GM21825 (cell line): Measurements from ENCODE around the gene CNNM3.
A peak's percentile ranks its signal among the peaks of the same experiment; 100 is the strongest.
"Not testable (repeated sequence)": the region's sequence is repeated elsewhere in the genome, so short reads cannot be mapped to it uniquely, and the experiment has no call there.

Experiments used
- ATAC-seq: cut with Tn5 transposase; IDR thresholded peaks from one replicate; pipeline ENCODE4 v1.9.1; 2021; ENCODE audit warnings: mild to moderate bottlenecking, moderate library complexity; ENCODE audit not compliant: unreplicated experiment

CNNM3 gene

DNA sequence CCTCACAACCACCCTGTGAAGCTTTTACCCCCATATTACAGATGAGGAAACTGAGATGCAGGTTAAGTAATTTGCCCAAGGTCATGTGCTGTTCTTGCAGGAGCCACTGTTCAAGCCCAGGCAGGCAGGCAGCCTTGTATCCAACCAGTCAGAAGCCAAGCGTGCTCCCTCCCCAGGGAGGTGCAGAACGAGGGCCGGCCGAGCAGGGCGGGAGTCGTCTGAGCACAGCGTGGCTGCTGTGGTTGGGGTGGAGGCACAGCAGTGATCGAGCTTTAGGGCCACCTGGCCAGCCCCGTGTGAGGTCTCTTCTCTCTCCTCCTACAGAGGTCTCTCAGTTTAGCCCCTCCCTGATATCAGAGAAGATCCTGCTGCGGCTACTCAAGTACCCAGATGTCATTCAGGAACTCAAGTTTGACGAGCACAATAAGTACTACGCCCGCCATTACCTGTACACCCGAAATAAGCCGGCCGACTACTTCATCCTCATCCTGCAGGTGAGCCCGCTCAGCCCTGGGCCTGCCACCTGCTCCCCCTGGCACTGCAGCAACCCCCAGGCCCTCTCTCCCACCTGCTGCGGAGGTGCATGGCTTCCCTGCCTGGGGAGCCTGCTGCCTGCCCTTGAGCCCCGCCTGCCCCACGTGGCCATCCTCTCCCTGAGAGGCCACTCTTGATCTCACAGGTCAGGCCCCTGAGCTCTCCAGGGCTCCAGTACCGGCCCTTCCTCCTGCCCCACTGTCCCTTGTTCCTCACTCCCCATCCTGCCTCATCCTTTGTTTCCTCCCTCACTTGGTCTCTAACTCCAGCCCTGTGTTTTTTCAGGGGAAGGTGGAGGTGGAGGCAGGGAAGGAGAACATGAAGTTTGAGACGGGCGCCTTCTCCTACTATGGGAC is 17.1 kb upstream of the CNNM3 start:
- ATAC-seq = no peak

DNA sequence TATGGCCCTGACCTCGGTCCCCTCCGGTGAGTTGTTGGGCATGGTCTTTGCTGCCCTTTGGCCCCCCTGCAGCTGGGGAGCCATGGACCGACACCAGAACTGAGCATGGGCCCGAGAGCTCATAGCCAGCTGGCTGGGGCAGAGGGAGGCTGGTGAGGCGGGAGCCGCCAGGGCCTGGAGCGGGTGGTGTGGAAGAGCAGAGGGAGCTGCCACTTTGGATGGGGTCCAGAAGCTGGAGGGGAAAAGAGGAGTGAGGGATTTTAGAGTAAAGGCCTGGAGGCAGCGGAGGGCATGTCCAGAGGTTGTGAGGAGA is 16.5 kb upstream of the CNNM3 start:
- no peak for ATAC-seq

DNA sequence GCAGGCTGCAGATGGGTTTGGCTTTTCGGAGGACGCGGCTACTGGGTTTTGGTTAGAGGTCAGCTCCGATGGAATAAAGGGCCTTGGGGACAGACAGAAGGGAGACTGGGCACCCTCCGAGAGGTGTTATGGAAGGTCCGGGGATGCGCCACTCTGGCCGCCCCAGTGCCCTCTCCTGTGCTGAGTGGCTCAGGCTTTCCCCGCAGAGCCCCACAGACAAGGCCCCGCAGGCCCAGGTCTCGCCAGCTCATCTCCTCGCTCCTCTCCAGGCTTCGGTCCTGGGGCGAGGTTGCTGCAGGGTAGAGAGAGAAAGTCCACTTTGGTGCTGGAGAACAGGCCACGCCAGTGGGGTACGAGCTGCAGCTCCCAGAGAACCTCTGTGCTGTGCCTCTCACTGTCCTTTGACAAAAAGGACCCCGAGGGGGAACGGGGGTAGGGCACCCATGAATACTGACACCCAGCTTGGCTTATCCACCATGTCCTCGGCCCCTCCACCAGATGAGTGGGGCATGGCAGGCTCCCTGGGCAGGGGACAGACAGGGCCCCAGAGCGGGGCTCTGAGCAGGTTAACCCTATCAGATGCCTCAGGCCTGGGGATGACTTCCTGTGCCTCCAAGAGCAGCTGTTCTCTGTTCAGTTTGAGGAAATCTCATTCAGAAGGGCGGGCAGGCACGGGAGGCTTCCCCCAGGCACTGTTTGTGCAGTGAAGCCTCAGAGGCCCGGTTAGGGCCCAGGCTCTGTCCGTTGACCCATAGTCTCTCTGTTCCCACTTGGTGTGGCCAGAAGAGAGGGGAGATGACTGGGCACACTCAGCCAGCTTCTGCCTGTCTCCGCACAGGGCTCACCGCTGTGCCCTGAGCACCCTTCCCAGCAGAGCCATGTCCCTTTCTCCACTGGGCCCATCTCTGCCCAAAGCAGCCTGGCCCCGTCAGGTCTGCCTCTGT is 15.7 kb upstream of the CNNM3 start:
- peak; percentile 5 for ATAC-seq

DNA sequence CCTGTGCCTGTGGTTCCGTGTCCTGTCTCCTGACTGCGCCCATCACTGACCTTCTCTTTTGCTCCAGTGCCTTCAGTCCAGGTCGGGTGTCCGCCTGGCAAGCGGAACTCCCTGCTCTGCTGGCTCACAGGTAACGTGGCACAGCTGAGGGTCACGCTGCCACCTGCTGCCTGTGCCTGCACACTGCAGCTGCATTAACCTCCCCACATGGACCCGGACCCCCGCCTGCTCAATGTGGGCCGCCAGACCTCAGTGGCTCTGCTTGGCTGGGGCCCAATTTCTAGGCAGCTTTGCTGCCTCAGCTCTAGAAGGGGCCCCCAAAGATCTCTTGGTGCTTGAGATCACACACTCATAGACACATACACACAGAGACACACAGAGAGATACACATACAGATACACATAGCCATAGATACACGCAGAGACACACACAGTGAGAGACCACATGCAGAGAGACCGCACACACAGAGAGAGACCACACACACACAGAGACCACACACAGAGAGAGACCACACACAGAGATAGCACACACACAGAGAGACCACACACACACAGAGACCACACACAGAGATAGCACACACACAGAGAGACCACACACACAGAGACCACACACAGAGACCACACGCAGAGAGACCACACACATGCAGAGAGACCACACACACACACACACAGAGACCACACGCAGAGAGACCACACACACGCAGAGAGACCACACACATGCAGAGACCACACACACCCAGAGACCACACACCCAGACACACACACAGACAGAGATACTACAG is 14.9 kb upstream of the CNNM3 start:
- ATAC-seq = peak; percentile 71

DNA sequence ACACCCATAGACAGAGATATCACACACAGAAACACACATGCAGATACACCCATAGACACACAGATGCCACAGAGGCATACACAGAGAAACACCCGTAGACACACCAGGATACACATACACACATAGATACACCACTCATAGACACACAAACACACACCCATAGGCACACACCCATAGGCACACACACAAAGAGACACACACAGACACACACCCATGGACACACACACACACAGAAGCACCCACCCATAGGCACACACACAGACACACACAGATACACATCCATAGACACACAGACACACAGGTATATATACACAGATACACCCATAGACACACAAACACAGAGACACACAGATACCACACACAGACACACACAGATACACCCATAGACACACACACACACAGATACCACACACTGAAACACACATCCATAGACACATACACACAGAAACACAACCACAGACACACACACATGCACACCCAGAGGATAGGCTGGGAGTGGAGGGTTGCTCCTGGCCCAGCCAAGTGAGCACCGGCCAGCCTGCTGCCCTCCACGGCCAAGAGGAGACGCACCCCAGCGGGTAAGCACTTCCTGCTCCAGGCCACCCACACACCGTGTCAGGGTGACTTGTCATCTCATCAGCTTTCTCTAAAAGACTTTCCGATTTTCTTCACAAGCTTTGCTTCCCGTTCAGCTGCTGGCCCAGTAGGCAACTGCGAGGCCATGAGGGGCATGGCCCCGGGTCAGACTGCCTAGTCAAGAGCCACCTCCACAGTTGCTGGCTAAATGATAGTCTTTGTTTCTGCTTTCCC is 14.1 kb upstream of the CNNM3 start:
- no peak for ATAC-seq

DNA sequence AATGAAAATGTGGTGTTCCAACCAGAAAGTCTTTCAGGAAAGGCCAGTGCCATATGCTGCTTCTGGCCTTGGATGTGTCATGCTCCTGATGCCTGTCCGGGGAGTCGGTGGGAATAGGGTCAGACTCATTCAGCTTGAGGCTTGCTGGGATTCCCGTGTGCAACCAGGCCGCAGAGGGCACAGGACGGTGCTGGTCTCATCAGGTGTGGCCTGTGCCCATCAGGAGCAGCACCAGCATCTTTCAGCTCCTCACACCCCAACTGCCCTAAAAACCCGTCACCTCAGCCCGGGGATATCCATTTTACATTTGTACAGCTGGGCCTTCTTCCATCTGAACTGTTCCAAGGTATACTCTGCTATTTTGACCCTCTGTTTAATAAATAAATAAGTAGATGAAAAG is 13.3 kb upstream of the CNNM3 start:
- ATAC-seq = no peak

DNA sequence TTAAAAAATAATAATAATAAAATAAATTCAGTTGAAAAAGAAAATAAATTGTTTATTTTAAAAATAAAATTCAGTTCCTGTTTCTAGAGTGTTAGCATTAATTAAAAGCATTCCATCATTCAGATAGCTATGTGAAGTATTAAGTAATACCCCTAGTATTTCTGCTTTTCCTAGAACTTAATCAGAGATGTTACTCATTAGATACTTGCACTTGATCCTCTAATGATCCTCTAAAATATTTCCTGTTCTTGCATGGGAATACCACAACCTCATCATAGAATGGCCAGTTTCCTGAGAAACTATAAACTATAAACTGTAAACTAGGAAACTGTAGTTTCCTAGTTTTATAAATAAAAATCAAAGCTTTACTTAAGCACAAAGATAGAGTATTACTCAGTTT is 11.1 kb upstream of the CNNM3 start:
- no peak for ATAC-seq

DNA sequence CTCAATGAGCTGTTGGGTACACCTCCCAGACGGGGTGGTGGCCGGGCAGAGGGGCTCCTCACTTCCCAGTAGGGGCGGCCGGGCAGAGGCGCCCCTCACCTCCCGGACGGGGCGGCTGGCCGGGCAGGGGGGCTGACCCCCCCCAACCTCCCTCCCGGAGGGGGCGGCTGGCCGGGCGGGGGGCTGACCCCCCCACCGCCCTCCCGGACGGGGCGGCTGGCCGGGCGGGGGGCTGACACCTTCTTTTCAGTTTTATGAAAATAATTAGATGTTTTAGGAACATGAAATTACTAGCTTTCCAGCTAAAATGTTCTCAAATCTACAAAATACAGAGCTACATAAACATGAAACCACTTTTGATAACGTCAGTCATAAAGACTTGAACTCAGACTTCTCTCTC is 10.1 kb upstream of the CNNM3 start:
- not testable (repeated sequence) for ATAC-seq

DNA sequence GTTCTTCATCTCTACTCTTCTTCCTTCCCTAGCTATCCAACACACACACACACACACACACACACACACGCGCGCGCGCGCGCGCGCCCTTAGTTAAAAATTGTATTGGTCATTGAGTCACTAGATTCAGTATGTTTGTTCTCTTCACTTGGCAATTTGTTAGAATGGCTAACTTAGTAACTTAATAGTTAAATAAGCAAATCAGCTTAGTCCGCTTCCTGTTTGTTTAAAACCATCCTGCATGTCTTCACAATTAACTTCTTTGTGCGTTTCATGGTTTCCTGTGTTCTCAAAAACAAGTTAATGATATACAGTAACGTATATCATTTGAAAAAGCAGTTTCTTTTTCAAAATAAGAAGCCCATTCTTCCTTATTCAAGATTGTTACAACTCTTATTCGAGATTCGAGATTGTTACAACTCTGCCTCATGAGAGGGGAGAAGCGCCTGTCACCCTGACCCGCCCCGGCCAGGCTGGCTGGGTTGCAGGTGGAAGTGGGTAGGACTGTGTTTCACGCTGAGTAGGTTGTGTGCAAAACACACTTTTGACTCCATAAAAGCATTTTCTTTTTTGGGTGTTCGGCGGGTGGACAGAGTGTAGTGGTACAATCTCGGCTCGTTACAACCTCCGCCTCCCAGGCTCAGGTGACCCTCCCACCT is 9.5 kb upstream of the CNNM3 start:
- peak; percentile 52 for ATAC-seq

DNA sequence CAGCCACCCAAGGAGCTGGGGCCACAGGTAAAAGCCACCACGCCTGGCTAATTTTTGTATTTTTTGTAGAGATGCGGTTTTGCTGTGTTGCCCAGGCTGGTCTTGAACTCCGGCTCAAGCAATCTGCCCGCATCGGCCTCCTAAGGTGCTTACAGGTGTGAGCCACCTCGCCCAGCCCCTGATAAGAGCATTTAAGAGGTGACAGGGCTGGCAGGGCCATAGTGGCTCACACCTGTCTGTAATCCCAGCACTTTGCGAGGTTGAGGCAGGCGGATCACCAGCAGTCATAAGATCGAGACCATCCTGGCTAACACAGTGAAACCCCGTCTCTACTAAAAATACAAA is 9.0 kb upstream of the CNNM3 start:
- ATAC-seq = no peak

DNA sequence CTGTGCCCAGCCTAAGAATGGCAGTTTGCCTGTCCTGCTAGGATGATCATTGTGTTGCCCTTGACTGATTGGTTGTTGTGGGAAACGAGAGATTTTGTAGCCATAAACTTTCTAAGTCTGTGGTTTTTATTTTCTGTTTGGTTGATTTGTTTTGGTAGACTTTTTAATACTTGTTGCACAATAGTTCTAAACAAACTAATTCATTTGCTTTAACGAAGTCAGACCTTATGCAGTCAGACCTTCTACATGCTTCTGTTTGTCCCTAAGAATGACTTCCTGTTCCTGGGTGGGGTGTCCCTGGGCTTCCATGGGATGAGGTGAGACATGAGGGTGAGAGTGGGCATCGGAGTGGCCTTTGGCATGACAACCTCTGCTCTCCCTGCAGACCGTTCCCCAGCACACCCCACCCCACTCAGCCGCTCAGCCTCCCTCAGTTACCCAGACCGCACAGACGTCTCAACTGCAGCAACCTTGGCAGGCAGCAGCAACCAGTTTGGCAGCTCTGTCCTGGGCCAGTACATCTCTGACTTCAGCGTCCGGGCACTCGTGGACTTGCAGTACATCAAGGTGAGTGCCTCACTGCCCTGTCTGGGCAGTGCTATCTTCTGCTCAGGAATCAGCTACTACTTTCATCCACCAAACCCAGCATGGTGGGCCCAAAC is 7.8 kb upstream of the CNNM3 start:
- ATAC-seq = no peak

DNA sequence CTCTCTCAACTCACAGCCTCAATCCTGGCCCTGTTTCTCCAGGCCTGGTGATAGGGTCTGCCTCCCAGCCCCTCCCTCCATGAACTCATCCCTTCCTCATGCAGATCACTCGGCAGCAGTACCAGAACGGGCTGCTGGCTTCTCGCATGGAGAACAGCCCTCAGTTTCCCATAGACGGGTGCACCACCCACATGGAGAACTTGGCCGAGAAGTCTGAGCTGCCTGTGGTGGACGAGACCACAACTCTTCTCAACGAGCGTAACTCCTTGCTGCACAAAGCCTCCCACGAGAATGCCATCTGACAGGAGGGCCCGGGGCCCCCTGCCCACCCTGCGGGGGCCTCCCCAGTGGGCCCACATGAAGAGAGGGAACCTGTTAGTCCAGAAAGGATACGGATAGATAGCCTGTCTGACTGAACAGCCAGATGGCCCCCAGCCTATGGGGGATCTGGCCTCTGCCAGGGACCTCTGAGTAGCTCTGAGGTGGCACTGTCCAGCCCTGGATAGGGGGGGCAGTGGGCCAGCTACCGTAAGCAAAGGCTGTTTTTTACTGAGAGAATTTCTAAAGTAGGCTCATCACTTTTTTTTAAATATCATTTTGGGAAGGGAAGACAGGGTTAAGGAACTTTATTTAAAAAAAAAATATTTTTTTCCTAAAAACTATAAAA is 6.7 kb upstream of the CNNM3 start:
- ATAC-seq = no peak

DNA sequence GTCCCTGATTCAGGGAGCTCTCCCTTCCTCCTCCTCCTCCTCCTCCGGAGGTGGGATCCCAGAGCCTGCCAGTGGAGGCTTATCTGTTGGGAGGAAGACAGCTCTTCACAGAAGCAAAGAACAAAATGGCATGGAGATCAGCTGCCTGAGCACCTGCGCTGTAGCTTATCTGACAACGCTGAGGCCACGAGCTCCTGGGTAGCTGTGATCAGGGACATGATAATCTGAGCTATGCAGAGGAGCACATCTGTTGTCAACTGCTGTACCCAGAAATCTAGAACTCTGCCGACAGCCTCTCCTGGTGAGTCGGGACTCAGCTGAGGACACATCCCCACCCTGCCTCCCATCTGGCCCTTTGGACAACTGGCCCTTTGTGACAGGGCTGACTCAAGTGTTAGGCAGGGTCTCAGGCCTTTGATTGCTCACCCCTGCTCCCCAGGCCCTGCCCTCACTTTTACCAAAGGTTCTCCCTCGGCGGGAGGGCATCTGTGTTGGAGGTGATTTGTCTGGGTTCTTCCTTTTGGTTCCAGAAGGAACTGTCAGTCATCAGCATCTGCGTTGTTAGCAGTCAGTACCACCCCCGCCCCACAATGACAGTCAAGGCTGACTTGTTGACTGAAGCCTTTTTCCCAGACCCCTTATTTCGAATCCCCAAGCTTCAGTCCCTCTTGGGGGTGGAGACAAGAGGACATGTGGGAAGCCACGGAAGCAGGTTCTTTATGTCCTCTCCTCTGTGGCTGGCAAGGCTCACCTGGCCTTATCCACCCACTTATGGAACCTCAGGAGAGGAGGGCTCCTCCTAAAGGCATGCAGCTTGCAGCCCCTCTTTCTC is 5.9 kb upstream of the CNNM3 start:
- no peak for ATAC-seq

DNA sequence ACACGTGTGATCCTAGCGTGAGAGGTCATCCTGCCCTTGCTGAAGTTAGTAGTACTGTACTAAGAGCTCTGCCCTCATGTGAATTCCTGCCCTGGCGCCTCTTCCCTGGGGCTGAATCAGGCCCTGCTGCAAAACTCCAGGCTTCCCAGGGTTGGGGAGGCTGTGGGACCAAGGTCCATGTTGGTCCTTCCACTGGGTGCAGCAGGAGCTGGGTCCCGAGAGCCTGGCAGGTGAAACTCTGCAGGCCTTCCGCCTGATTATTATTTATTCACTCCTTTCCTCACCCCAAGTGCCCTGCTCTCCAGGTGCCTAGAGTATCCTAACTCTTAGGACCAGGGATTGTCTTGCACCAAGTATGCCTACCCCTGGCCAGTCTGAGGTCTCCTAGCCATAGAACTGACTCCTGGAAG is 5.3 kb upstream of the CNNM3 start:
- ATAC-seq = no peak

DNA sequence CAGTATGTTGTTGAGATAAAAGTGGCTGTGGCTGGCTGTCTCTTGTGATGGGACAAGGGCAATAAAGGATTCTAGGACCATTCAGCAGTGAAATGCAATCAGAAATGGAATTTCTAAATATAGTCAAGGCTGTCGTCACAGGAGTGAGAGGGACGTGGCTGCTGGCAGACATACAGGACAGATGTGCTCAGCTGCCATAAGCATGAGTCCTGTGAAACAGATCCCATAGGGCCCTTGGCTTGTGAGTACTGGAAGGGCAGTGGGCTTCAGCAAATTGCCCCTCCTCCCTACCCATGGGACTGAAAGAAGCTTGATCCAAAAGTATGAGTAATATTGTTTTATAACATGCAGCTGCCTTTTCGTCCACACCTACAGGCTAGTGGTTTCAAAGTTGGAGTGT is 4.2 kb upstream of the CNNM3 start:
- ATAC-seq = no peak

DNA sequence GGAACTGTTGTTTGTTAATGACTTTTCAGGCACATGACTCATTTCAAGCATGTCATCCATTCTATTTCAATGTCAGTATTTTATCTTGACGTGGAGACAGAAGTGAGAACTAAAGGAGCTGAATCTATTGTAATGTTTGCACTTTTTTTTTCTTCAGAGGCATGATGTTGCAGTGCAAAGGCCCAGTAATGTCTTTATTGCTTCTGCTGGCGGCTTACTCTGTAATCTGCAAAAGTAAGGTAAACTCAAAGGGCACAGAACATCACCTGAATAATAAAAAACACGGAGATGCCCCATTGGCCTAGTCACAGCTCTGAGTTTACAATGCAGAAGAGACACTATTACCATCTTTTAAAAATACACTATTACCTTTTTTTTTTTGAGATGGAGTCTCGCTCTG is 2.4 kb upstream of the CNNM3 start:
- ATAC-seq = no peak

DNA sequence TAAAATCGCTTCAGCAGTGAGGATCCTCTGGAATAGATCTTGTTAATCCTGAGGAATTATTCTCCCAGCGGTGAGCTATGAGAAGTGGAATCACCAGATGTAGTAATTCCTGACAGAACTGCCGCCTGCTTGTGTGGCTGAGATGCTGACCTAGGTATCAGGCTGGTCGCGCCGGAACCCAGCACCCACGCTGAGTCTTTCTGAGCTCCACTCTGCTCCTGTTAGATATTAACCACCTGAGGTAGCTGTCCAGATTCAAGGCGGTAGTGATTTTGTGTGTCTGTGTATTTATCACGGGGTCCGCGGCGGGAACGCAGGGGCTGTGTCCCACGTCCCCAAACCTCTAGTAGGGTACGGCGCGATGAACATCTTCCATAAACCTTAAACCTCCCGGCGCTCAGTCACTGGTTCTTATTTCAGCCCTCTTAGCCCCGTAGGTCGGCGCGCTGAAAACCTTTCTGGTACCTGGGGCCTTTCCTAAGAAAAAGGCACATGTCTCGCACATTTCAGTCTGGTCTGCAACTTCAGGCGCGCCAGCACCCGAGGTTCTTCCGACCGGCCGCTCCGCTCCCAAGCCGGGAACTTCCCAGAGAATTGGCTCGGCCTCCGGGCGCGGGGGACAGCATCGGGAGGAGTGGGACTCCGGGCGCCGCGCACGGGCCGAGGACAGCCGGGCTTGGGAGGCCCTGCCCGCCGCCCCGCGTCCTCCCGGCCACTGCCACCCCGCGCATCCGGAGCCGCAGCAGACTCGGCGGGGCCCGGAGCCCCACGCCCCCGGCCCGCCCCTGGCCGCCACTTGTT is 542 bp upstream of the CNNM3 start:
- no peak for ATAC-seq
